HEK293 (cell line): ENCODE measurements around the gene FANCC.

Experiments used
- KLF16 ChIP-seq: fragments of 450-650 bp; formaldehyde crosslinking; IDR thresholded peaks from 2 replicates; pipeline ENCODE4 v1.5.1; 2017; ENCODE audit warnings: missing biosample characterization, missing genetic modification characterization
- REST ChIP-seq: fragments of 450-650 bp; formaldehyde crosslinking; IDR thresholded peaks from 2 replicates; pipeline ENCODE4 v1.5.1; 2016; ENCODE audit warnings: missing biosample characterization, missing genetic modification characterization
- ZBTB7A ChIP-seq: fragments of 450-650 bp; formaldehyde crosslinking; IDR thresholded peaks from 2 replicates; pipeline ENCODE4 v1.5.1; 2016; ENCODE audit warnings: low read depth, missing biosample characterization, missing genetic modification characterization
- ZFHX2 ChIP-seq: fragments of 450-650 bp; formaldehyde crosslinking; conservative IDR thresholded peaks from 2 replicates; pipeline ENCODE4 v1.5.1; 2016; ENCODE audit warnings: missing biosample characterization, missing genetic modification characterization
- ZNF350 ChIP-seq: fragments of 450-650 bp; formaldehyde crosslinking; IDR thresholded peaks from 2 replicates; pipeline ENCODE4 v1.5.0; 2017; ENCODE audit warnings: missing biosample characterization, mild to moderate bottlenecking, missing genetic modification characterization
- ZNF76 ChIP-seq: fragments of 450-650 bp; formaldehyde crosslinking; IDR thresholded peaks from 2 replicates; pipeline ENCODE4; 2016; ENCODE audit warnings: low read depth, missing biosample characterization, missing genetic modification characterization, borderline replicate concordance
- TF ChIP-seq, protein P1 (sequence below): fragments of 450-650 bp; formaldehyde crosslinking; IDR thresholded peaks from 2 replicates; pipeline ENCODE4 v1.5.1; 2016; ENCODE audit warnings: missing biosample characterization, missing genetic modification characterization

DNA sequence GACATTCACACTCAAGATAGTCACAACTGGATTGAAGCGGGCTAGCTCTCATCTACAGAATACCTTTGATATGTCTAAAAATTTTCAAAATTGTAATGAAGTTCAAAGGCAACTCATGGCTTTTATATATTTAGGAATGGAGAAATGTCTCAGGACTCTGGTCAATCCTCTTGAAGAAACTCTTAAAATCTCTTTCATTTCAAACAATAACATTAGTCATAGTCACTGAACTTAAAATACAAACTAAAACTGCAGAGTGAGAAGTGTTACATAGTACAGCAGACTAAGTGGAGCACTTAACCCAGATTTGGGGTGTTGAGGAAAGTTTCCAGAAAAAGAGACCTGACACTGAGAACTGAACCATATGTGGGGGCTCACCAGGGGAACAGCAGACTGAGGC is 20.7 kb downstream of the FANCC start:
- TF ChIP-seq, protein P1, sequence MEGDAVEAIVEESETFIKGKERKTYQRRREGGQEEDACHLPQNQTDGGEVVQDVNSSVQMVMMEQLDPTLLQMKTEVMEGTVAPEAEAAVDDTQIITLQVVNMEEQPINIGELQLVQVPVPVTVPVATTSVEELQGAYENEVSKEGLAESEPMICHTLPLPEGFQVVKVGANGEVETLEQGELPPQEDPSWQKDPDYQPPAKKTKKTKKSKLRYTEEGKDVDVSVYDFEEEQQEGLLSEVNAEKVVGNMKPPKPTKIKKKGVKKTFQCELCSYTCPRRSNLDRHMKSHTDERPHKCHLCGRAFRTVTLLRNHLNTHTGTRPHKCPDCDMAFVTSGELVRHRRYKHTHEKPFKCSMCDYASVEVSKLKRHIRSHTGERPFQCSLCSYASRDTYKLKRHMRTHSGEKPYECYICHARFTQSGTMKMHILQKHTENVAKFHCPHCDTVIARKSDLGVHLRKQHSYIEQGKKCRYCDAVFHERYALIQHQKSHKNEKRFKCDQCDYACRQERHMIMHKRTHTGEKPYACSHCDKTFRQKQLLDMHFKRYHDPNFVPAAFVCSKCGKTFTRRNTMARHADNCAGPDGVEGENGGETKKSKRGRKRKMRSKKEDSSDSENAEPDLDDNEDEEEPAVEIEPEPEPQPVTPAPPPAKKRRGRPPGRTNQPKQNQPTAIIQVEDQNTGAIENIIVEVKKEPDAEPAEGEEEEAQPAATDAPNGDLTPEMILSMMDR (tag by site-specific recombination): no peak
- TF ChIP-seq REST (no peak), KLF16 (tag by site-specific recombination) (no peak), ZFHX2 (tag by site-specific recombination) (no peak), ZBTB7A (no peak), ZNF350 (no peak), ZNF76 (tag by site-specific recombination) (no peak)
